GM19043 (cell line): Measurements from ENCODE around the gene AGAP5.

Experiments
- ATAC-seq: cut with Tn5 transposase; IDR thresholded peaks from one replicate; pipeline ENCODE4 v1.9.1; 2021; ENCODE audit warnings: low read depth; ENCODE audit not compliant: unreplicated experiment

Gene AGAP5

DNA sequence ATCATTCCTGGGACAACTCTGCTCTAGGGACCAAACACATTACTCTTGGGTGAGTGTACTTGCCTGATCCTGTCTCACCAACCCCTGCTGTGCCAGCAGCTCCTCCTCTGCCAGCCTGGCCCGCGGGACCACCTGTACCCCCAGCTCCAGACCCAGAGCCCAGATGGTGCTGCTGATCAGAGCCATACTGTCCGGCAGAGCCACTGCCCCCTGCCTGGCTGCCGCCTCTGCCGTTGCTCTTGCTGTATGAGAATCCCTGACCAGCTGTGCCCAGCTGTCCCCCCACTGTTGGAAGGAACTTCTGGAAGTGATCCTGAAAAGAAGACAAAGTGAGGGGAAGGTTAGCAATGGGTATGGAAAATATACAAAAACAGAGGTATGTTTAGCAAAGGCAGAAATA, 63.5 kb downstream of the AGAP5 start:
- ATAC-seq: no peak

DNA sequence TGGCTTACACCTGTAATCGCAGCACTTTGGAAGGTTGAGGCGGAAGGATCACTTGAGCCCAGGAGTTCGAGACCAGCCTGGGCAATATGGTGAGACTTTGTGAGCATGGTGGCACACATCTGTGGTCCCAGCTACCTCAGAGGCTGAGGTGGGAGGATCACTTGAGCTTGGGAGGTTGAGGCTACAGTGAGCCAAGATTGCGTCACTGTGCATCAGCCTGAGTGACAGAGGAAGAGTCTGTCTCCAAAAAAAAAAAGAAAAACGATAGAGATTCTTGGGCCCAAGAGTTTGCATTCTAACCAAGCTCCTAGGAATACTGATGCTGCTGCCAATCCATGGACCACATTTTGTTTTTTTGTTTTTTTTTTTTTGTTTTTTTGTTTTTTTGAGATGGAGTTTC, 68.7 kb downstream of the AGAP5 start:
- ATAC-seq: no peak

GRCh38 chr10:73628405-73628804, 69.5 kb downstream of the AGAP5 start:
- ATAC-seq: no peak

DNA sequence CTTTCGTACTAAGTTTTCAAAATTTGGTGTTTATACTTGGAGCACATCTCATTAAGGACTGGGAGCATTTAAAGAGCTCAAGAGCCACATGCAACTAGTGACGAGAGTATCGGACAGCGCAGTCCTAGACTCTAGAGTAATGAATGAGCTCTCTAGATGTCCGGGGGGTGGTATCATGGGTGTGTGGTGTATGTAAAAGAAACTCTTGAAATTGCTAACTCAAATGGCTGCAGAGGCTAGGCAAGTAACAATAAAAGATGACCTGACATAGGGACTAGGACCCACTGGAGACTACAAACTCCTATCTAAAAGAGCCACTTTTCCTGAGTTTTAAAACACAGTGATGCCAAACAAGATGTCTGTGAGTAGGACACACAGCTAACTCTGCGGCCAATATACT, 70.6 kb downstream of the AGAP5 start:
- ATAC-seq: no peak

DNA sequence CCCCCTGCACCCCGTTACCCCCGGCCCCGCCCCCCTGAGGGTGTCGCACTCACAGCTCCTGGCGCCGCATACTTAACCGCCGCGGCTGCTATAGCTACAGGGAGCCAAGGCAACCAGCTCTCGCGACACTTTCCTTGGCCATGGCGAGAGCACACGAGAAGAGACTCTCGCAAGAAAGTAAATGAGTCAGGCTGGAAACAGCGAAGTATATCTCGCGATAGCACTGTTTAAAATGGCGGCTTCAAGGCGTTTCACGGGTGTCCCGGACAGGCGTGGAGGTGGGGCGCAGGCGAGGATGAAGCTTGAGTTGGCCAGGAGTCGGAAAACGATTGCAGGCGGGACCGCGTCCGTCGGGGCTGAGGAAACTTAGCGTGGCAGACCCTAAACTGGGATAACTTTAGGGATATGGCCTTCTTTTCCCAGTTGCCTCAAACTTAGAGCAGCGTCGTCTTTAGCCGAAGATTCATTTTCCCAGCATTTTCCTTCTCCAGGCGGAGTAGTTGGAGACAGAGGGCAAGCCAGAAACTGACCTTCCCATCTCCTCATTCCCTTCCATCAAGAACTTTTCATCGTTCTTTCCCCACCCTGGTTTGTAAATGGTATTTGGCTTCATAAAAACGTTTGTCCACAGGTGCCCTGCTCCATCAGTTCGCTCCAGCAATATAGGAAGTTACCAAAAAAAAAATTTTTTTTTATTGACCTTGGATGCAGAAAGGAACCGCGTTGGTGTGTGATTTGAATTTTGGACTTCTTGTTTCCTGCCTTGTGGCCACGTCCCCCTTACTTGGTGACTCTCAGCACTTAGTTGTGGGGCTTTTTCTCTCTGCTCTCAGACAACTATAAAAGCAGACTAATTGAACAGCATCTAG, 71.8 kb downstream of the AGAP5 start:
- peak; percentile 95 for ATAC-seq

DNA sequence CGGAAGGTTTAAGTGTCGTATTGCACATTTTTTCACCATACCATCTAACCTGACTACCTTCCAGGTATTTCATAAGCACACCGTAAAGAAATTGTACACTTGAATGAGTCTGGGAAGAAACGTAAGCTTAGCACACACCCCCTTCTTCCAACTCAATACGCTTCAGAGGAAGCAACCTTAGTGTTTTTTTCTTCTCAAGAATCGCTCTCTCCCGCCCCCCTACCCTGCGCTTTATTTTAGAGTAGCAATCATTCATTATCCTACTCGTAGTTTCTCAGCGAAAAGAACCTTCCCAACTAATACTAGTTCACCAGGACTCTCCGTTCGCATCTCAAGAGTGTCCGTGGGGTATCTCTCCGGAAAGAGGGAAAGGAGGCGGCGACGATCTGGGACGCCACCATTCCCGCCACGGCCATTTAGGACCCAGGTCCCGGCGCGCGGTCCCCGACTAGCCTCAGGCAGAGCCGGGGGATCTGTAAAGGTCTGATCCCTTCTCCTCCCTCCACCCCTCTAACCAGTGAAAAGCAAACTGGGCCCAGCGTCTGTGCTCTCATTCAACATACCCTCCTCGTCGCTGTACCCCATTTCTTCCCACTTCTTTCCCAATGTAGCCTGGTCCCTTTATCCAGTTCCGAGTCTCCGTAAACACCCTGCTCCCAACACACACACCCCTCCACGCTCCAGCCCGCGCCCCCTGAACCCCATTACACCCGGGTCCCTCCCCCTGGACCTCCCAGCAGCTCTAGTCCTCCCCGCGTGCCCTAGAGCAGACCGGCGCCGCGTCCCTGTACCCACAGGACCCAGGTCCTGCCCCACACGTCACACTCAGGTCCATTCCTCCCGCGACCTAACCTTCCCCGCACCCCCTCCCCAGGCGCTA, 72.7 kb downstream of the AGAP5 start:
- ATAC-seq: peak; percentile 20
